Activated CD4-positive, alpha-beta T cell treated with anti-CD3 and anti-CD28 coated beads, Interleukin-2, amount 10 ng/mL, durations not matched to agents 24 days and 14 days (primary cell): ENCODE results near the gene SEC22B. TPM values are rescaled to one million over a fixed set of nuclear protein-coding genes. Genes with fewer than 3 reads are reported as not detected.
"Not testable (repeated sequence)": the region's sequence is repeated elsewhere in the genome, so short reads cannot be mapped to it uniquely, and the experiment has no call there.

Experiments used
- DNase-seq: peaks from one replicate; pipeline ENCODE4 v3.0.0; 2022
- H3K27ac Mint-ChIP-seq: one replicate; pipeline ENCODE4 v1.8.0; 2022; ENCODE audit warnings: mild to moderate bottlenecking, mixed read lengths
- H3K27me3 Mint-ChIP-seq: one replicate; pipeline ENCODE4 v1.8.0; 2022; ENCODE audit warnings: mixed read lengths
- H3K36me3 Mint-ChIP-seq: one replicate; pipeline ENCODE4 v1.8.0; 2022; ENCODE audit warnings: low read depth, mild to moderate bottlenecking, mixed read lengths
- H3K4me1 Mint-ChIP-seq: one replicate; pipeline ENCODE4 v1.8.0; 2021; ENCODE audit warnings: mixed read lengths
- H3K4me3 Mint-ChIP-seq: one replicate; pipeline ENCODE4 v1.8.0; 2022; ENCODE audit warnings: mild to moderate bottlenecking, moderate library complexity, mixed read lengths
- H3K9me3 Mint-ChIP-seq: one replicate; pipeline ENCODE4 v1.8.0; 2021; ENCODE audit warnings: mixed read lengths
- intact Hi-C: fragments of 100-400 bp; cut with micrococcal nuclease; formaldehyde crosslinking; loops from one replicate; pipeline ENCODE4 v1.15.1; 2023
- total RNA-seq: library from RNA; stranded (reverse); gene quantifications from 2 replicates; pipeline ENCODE4 v1.2.3, GENCODE V29; 2022

The SEC22B gene
- total RNA-seq: 19.7 and 21.0 TPM in 2 replicates

DNA sequence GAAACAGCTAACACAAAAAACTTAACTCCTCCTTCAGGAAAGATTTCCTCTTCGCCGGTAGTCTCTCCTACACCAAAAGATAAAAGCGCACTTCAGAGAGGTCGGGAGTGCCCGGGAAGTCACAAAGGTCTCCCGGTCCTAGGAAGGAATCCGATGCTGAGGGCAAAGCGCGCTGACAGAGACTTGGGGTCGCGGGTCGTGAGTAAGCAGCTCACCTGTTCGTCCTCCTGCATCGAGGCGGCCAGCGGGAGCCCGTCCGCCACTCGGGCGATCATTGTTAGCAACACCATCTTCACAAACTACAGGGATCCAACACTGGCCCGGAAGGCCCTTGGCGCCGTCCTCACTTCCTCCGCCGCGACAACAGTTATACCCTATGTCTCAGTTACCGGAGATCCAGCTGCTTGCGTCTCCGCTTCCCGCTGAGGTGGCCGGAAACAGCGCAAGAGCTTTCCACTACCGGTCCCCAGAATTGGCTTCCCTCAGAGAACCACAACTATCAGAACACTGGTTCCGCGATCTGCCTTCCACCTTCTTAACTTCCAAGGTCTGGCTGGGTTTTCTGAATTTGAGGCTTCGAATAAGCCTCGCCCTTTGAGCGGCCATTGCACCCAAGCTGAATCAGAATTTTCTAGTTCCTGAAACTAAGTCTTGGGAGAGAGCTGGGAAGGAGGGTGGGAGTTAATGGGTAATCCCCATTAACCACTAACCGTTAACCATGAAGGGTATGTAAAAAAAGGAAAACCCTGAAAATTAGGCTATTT lies at the start of gene SEC22B:
Gene SEC22B (minus strand): TSS at position 429 of the 764 bp plus-strand sequence. CDS start 139 bp downstream, at position 290.
- H3K4me3 Mint-ChIP-seq: peak within 1 kb of the TSS; percentile 94
- intact Hi-C loops: no loop called here
- DNase-seq: peak; percentile 97
- no peaks in the 10 kb centered on the region for H3K36me3 Mint-ChIP-seq
- peaks cover 1% of the 10 kb centered on the region for H3K27me3 Mint-ChIP-seq
- H3K27ac Mint-ChIP-seq: peak within 1 kb of the TSS; percentile 94
- peaks cover 11% of the 10 kb centered on the region for H3K4me1 Mint-ChIP-seq
- no peaks in the 10 kb centered on the region for H3K9me3 Mint-ChIP-seq

GRCh38 chr1:120217933-120218332 lies 41.6 kb upstream of the SEC22B start:
- H3K27me3 Mint-ChIP-seq, H3K4me3 Mint-ChIP-seq, H3K27ac Mint-ChIP-seq, H3K9me3 Mint-ChIP-seq, H3K36me3 Mint-ChIP-seq, DNase-seq, H3K4me1 Mint-ChIP-seq, intact Hi-C loops: not testable (repeated sequence)

DNA sequence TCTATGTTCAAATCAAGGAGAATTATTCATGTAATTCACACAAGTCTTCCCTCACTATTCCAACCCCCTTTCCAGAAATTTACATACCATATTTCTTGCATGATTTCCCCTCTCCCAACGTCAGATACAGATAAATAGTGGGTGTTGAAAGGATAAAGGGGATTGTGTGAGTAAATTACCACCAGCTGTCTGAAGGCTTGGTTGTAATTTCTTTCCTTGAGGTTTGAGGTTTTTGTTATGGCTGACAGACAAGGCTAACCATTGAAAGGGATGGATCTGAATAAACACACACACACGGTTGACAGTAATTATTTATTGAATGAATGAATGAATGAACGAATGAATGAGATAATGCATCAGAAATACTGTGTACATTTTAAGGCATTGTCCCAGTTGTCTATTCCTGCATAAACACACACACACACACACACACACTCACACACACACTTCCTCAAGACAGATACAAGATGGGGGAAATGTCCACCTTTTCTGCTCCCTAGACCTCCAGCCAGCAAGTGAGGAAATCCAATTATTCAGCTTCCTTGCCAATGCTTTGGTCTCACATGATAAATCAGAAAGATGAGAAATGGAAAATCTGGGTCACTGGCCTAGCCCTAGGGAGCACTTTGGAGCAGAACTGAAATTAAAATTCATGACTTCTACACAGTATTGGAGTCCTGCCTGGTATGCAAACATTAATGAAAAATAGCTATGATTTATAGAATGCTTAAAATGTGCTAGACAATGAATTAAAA lies 41.0 kb upstream of the SEC22B start:
- H3K4me1 Mint-ChIP-seq, H3K27me3 Mint-ChIP-seq, intact Hi-C loops, DNase-seq, H3K36me3 Mint-ChIP-seq, H3K27ac Mint-ChIP-seq, H3K4me3 Mint-ChIP-seq, H3K9me3 Mint-ChIP-seq: not testable (repeated sequence)

GRCh38 chr1:120213606-120214005 lies 37.3 kb upstream of the SEC22B start:
- H3K4me1 Mint-ChIP-seq, DNase-seq, H3K36me3 Mint-ChIP-seq, H3K4me3 Mint-ChIP-seq, H3K27me3 Mint-ChIP-seq, intact Hi-C loops, H3K9me3 Mint-ChIP-seq, H3K27ac Mint-ChIP-seq: not testable (repeated sequence)

DNA sequence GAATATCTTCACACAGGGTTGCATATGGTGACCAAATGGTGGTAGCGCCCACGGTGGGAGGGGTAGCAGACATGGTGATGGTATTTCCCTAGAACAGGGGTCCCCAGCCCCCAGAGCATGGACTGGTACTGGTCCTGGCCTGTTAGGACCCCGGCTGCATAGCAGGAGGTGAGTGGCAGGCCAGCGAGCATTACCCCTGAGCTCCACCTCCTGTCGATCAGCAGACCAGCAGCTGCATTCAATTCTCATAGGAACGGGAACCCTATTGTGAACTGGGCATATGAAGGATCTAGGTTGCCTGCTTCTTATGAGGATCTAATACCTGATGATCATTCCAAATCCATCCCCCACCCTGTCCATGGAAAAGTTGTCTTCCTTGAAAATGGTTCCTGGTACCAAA lies 34.4 kb upstream of the SEC22B start:
- H3K36me3 Mint-ChIP-seq, H3K4me3 Mint-ChIP-seq, H3K4me1 Mint-ChIP-seq, H3K27ac Mint-ChIP-seq, H3K27me3 Mint-ChIP-seq, DNase-seq, intact Hi-C loops, H3K9me3 Mint-ChIP-seq: not testable (repeated sequence)

- H3K36me3 Mint-ChIP-seq, DNase-seq, H3K27ac Mint-ChIP-seq, H3K27me3 Mint-ChIP-seq, H3K9me3 Mint-ChIP-seq, intact Hi-C loops, H3K4me1 Mint-ChIP-seq: not testable (repeated sequence)
- peak overlapping the region; percentile 73 for H3K4me3 Mint-ChIP-seq
These were observed 20.8 kb upstream of the SEC22B start for GRCh38 chr1:120196863-120197775.

- DNase-seq, H3K27ac Mint-ChIP-seq, H3K4me3 Mint-ChIP-seq, intact Hi-C loops, H3K9me3 Mint-ChIP-seq, H3K4me1 Mint-ChIP-seq, H3K27me3 Mint-ChIP-seq, H3K36me3 Mint-ChIP-seq: not testable (repeated sequence)
These were observed 12.3 kb upstream of the SEC22B start for GRCh38 chr1:120188626-120189025.

DNA sequence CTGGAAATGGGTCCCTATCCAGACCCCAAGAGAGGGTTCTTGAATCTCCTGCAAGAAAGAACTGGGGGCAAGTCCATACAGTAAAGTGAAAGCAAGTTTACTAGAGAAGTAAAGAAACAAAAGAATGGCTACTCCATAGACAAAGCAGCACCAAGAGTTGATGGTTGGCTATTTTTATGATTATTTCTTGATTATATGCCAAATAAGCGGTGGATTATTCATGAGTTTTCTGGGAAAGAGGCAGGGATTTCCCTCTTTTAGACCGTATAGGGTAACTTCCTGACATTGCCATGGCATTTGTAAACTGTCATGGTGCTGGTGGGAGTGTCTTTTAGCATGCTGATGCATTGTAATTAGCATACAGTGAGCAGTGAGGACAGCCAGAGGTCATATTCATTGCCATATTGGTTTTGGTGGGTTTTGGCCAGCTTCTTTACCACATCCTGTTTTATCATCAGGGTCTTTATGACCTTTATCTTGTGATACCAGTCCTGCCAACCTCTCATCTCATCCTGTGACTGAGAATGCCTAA lies 5.9 kb upstream of the SEC22B start:
- H3K36me3 Mint-ChIP-seq, H3K27me3 Mint-ChIP-seq, H3K4me3 Mint-ChIP-seq, H3K9me3 Mint-ChIP-seq, H3K4me1 Mint-ChIP-seq, intact Hi-C loops, H3K27ac Mint-ChIP-seq, DNase-seq: not testable (repeated sequence)

DNA sequence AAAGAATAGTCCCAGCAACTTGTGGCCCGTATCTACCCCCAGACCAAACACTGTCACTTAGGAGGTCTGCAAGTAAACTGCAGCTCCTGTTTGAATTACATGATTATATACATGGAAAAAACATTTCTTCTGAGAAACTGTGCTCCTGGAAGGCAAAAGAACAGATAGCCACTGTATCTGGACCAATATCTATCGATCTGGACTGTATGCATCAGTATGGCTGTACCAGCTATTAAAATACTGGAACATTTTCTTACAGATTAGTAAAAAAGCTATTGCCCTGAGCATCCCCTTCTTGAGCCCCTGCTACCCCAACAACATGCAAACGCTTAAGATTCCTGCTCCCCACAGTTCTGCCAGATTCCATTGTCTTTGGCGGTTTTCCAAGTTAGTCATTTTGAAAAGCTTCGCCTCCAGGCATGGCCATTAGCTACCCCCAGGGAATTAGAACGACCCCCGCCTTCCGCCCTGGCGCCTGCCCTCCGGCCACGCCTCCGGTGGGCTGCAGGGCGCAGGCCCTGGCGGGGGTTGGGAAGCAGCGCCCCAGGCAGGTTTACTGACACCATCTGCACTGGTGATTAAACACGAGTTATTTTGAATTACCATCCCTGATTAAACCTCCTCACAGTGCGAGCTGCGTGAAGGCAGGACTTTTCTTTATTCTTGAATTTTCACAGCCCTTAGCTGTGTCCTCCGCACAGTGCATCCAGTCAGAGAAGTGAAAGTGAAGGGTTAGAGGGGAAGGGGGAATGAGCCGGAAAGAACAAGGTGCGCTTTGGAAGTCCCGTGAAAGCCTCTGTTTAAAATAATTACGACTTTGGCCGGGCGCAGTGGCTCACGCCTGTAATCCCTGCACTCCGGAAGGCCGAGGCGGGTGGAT lies 3.7 kb upstream of the SEC22B start:
- H3K27me3 Mint-ChIP-seq, intact Hi-C loops, H3K4me3 Mint-ChIP-seq, H3K27ac Mint-ChIP-seq, DNase-seq, H3K36me3 Mint-ChIP-seq, H3K9me3 Mint-ChIP-seq: not testable (repeated sequence)
- peaks cover 11% of the 10 kb centered on the region for H3K4me1 Mint-ChIP-seq

- no peak overlapping the region for H3K4me3 Mint-ChIP-seq
- H3K36me3 Mint-ChIP-seq: no peaks in the 10 kb centered on the region
- DNase-seq: no peak
- H3K27me3 Mint-ChIP-seq: peaks cover 1% of the 10 kb centered on the region
- peaks cover 11% of the 10 kb centered on the region for H3K4me1 Mint-ChIP-seq
- no peak overlapping the region for H3K27ac Mint-ChIP-seq
- H3K9me3 Mint-ChIP-seq: no peaks in the 10 kb centered on the region
- intact Hi-C loops: no loop called here
These were observed 2.8 kb upstream of the SEC22B start for GRCh38 chr1:120178799-120179756.

DNA sequence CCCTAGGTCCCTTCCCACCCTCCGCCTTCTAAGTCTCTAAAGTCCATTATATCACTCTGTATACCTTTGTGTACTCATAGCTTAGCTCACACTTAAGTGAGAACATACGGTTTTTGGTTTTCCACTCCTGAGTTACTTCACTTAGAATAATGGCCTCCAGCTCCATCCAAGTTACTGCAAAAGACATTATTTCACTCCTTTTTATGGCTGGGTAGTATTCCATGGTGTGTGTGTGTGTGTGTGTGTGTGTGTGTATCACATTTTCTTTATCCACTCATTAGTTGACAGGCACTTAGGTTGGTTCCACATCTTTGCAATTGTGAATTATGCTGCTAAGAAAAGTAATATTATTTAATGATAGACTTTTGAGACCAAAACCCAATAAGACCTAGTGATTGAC lies 1.7 kb upstream of the SEC22B start:
- intact Hi-C loops, H3K36me3 Mint-ChIP-seq: not testable (repeated sequence)

GRCh38 chr1:120175688-120176087 lies 632 bp downstream of the SEC22B start:
- Mint-ChIP-seq H3K27ac (peak overlapping the region; percentile 94), H3K4me1 (peaks cover 11% of the 10 kb centered on the region), H3K4me3 (peak overlapping the region; percentile 94)
- H3K27me3 Mint-ChIP-seq, intact Hi-C loops, H3K9me3 Mint-ChIP-seq, H3K36me3 Mint-ChIP-seq: not testable (repeated sequence)
- DNase-seq: peak; percentile 58

More for the DNA sequence above, 1.7 kb upstream of the SEC22B start:
- H3K27me3 Mint-ChIP-seq, H3K4me3 Mint-ChIP-seq, DNase-seq, H3K27ac Mint-ChIP-seq, H3K9me3 Mint-ChIP-seq: not testable (repeated sequence)
- peaks cover 11% of the 10 kb centered on the region for H3K4me1 Mint-ChIP-seq
